ENCODE measurements around the gene VASN.

DNA sequence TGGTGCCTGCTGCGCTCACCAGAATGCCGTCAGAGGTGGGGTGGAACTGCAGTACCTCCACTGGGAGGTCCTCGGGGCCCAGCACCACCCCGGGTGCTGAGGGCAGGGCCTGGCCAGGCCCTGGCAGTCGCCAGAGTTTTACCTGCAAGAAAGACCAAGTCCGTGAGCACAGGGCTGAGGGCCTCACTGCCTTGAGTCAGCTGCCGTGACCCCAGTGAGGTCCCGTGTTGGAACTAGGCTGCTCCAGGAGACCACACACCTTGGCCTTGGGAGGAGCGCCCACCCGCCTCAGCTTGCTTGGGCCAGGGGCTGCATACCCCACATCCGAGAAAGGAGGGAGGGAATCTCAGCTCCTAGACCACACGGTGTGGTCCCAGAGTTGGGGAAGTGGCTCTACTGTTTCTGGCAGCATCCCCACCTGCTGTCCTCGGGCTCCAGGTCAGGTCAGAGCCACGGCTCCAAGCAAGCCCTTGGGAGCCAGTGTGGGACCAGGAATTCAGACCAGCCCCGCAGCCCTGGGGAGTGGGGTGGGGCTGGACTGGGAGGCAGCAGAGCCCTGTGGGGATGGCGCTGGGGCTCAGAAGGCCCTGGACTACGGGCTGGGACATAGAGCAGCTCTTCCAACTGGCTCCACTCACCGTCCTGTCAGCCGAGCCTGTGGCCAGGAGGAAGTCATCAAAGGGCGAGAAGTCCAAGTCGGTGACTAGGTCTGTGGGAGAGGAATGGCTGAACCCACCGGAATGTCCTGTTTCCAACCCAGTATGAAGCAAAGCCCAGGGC is 36.1 kb downstream of the VASN start:
- TF ChIP-seq POLR2A (IDR thresholded peaks at IDR 0.05): no peak
- no peak for TF ChIP-seq EP300 (IDR thresholded peaks at IDR 0.05)
